Activated CD8-positive, alpha-beta memory T cell treated with anti-CD3 and anti-CD28 coated beads for 1 hour (primary cell): ENCODE measurements around the gene PLEKHJ1.

Source experiments
- DNase-seq, 2 donors: peaks; one replicate each; pipeline ENCODE4 v3.0.0-alpha.2; 2020; ENCODE audit warnings: low read depth in 1 of 2; ENCODE audit errors: extremely low read depth in 1 of 2

PLEKHJ1 gene

DNA sequence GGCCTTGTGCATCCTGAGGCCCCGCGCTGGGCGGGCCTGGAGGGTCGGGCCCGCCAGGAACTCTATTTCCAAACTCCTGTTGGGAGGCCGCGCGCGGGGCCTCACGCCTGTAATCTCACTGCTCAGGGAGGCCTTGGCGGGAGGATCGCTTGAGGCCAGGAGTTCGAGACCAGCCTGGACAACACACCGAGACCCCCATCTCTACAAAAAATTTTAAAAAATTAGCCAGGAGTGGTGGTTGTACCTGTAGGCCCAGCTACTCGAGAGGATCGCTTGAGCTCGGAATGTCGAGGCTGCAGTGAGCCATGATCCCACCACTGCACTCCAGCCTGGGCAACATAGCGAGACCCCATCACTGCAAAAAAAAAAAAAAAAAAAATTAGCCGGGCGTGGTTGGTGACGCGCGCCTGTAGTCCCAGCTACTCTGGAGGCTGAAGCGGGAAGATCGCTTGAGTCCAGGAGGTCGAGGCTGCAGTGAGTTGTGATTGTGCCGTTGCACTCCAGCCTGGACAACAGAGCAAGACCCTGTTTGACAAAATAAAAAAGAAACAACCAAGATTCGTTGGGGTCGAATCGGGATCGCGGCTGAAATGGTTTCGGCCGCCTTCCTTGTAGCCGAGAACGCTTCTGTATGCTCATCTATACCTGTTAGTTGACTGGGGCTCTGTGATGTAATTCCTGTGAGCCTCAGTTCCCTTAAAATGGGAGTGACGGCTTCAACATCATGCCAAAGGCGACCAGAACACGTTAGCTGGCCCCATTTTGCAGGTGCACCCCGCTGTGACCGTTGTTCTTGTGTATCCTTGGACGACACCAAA lies 1.1 kb upstream of the PLEKHJ1 start:
- DNase-seq = no peak

DNA sequence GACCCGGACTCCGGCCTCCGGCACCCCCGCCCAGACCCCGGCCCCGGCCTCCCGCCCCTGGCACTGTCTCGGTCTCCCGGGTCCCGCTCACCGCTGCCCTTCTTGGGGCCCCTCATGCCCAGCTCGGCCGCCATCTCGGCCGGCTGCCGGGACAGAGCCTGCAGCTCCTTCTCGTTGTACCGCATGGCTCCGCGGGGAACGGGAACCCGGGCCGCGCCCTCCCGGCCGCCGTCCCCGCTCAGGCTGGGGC lies 140 bp downstream of the PLEKHJ1 start:
- DNase-seq = no peak

DNA sequence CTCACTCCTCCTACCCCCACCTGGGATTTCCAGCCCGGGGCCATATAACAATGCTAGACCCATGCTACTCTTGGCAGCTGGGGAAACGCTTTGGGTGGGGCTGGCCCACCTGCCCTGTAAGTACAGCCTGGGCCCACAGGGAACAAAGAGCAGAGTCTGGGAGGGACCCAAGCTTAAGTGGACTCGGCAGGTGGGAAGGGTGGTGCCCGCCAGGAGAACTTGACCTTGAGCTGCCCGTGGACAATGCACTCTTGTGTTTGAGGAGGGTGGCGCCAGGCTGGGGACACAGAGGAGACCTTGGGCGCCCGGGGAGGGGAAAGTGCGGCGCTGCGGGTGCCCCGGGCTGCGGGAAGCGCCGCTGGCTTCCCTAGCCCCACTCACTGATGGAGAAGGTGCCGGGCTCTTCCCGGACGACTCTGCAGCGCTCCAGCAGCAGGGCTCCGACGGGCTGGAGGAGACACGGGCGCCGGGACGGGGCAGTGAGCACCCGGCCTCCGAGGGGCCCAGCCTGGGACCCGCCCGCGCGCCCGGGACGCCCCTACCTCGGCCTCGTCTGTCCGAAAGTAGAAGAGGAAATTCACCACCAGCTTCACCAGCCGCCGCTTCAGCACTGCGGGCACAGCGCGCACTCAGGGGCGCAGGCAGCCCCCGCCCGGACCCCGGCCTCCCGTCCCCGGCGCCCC lies 607 bp downstream of the PLEKHJ1 start:
- no peak for DNase-seq

DNA sequence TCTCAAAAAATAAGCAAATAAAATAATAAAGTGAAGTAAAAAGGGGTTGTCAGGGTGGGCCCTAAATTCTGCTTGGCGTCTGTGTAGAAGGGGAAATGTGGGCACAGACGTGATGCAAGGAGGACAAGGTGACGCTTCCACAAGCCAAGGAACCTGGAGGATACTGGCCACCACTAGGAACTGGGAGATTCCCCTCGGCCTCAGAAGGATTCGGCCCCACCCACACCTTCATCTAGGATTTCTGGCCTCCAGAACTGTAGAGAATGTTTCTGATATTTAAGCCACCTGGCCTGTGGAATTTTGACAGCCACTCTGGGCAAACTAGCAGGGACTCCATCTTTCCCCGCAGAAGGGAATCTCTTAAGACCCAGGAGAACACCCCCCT lies 1.1 kb downstream of the PLEKHJ1 start:
- no peak for DNase-seq

DNA sequence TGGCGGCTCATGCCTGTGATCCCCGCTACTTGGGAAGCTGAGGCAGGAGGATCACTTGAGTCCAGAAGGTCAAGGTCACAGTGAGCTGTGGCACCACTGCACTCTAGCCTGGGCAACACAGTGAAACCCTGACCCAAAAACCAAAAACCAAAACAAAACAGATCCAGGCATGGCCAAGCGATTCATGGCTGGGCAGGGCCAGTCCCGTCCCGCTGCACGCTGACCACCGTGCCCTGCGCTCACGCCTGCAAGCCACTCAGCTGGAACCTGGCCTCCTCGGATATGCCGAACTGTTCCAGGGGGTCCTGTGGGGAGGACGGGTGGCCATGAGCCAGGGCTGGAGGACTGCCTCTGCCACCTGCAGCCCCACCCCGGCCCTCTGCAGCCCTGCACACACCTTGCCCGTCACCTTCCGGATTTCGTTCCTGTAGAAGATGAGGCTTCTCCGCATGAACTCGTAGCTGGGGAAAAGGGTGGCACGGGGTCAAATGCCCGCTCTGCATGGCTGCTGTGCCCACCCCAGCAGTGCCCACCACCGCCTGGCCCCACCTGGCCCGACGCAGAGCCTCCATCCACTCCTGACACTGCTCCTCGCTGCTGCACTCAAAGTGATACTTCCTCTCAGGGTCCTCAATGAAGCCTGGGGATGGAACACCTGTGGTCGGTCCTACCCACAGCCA lies 2.4 kb downstream of the PLEKHJ1 start:
- DNase-seq = no peak

DNA sequence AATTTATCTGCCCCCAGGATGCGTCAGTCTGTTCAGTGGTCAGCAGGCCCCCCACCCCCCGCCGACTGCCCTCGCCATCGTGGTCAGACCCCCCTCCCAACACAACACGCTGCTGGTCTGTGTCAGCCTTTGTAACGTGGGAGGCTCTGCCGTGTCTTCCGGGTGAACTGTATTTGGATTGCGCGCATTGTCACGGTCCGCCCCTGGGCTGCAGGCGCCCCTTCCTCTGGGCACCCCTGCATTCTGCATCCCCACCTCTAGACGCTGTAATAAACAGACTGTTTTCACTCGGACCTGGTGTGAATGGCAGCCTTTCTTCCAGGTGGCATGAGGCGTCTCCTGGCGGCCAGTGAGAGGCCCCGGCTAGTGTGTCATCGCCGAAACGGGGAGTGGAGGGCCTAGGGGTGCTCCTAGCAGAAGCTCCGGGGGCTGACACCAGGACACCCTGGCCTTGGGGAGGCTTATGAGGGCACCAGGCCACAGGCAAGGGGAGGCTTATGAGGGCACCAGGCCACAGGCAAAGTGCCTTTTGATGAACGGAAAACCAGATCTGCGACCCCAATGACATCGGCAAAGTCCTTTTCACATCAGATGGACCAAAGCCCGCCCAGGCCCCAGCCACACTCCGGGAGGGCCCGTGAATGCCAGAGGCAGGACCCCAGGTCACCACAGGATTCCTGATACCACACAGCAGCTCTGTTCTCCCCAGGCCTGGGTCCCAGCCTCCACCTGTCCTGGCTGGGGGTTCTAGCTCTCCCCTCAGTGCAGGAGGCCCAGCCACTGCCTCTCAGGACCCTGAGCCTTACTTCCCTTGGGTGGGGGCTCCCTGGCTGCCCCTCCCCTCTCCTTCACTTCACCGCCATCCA lies 3.6 kb downstream of the PLEKHJ1 start:
- DNase-seq = no peak

DNA sequence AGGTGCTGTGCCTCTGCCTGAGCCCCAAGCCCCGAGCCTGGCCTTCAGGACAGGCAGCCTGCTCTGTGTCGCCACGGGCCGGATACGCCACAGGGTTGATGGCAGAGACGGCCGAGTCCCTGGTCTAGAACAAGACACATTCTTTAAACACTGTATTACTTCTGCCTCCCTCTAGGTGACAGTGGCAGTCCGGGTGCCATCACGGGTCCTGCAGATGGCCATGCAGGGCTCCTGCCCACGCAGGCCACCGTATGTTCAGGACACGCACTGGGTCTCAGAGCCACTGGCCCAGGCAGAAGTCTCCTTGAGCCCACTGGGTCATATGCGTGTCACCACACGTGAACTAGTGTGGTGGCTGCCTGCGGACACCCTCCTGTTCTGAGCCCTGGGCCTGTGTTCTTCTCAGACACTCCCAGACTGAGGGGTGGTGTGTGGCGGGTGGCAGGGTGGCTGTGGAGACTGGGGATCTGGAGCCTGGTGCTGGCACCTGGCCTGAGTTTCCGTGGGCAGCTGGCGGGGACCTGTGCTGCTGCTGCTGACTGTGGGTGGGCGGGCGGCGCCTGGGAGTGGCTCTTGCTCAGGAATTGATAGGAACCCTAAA lies 4.4 kb downstream of the PLEKHJ1 start:
- no peak for DNase-seq

DNA sequence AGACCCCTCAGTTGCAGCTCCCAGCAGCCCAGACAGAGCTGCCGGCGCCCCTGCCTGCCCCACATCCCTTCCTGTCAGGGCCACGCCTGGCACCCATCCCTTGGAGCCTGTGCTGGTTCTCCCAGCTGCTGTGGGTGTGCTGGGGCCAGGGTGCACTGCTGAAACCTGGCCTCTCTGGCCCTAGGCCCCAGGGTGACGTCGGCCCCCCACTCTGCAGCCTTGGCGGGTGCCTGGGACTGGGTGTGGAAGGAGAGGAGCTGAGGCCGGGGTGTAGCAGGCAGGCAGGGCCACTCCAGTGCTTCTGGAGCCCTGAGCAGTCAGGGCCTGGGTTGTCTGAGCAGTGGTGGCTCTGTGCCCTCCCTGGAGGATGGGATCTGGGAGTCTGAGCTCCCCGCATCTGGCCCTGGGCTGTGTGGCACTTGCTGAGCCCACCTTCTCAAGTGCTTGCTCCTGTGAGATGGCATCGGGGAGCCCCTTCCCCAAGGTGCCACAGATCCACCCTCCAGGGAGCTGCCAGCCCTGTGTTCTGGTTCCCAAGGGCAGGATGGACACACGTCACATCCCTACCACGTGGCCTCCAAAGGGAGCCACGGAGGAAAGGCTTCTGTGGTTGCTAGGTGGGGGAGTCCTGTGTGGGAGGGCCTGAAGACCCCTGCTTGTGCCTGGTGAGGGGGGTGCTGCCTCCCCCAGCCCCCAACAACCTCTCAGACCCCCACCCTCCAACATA lies 5.2 kb downstream of the PLEKHJ1 start:
- DNase-seq = no peak

DNA sequence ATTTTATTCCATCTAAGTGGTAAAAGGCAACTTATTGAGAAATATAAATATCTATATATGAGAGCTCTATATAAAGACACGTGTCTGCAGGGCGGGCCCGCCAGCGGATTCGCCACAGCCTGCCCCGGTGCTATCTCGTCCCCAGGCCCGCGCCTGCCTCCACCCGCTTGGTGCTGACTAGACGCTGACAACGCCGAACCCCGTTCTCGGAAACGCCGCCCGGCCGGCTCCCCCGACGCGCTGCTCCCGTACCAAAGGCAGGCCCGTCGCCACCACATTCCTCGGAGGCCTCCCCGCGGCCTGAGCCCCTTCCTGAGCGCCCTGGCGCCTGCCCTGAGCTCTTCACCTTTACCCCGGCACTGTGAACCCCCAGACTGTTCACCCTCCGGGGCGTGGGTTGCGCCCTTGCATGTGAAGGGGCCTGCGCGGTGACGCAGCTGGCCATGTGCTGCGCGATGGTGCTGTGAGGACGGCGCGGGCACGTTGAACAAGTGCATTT lies 6.0 kb downstream of the PLEKHJ1 start:
- no peak for DNase-seq

DNA sequence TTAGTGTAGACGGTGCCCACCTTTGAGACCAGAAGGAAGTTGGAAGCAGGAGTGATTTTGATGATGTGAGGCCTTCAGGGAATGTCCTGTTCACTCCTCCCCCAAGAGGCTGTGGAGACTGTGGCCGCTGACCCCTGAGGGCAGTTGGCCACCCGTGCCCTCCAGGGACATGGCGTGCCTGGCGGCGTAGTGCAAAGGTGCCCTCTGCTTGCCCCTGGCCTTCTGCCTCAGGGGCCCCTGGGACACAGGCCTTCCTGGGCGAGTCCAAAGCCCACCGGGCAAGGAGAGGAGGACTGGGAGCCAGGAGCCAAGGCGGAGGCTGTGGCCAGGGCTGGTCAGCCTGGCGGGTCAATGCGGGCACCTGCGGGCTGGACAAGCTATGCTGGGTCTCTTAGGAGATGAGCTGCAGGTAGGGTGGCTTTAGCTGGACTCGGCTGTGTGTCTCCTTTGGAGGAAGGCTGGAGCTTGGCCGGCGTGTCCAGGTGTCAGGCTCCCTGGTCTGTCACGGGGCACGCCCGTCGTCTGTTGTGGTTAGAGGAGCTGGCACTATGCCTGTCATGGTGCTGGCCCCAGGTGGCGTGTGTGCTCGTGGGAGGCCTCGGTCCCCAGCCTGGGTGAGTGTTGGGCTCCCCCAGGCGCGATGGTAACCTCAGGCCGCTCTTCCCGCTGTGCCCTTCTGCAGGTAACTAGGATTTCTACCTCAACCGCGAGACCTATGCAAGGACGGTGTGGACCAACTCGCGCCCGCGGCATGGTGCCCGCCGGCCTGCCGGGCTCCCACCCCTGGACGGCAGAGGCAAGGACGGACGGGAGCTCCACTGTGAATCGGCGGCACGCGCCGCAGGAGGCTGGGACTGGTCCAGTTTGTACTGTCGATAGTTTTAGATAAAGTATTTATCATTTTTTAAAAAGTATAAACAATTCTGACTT lies 6.8 kb downstream of the PLEKHJ1 start:
- no peak for DNase-seq

DNA sequence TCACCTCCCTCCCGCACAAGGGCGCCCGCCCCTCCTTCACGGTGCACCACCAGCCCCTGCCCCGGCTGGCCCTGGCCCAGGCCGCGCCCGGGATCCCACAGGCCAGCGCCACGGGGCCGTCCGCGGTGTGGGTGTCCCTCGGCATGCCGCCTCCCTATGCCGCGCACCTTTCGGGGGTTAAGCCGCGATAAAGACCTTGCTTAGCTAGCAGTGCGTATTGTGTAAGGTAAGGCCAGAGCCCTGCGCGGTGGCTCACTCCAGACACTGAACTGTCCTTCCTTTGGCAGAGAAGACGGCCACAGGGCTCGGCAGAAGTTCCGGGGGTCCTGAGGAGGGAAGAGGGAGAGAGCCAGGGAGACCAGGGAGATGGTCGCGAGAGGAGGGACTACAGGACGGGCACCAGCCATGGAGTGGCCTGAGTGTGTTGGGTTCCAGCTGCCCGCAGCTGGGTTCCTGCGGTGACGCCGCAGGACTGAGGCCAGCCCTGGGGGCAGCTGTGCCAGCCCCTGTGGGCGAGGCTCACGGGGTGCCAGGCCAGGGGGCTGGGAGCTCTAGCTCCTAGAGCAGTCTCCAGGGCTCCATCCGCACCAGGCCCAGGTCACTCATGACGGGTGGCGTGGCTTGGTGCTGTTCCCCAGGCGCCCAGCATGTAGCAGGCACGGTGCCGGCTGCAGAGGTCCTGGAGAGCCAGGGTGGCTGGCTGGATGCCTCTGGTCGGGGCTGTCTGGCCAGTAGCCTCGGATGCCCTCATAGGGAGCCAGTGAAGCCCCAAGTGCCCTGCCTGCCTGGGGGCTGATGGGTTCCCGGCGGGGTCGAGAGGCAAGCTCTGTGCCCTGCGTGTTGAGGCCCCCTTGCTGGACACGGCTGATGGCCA lies 7.7 kb downstream of the PLEKHJ1 start:
- DNase-seq = no peak

DNA sequence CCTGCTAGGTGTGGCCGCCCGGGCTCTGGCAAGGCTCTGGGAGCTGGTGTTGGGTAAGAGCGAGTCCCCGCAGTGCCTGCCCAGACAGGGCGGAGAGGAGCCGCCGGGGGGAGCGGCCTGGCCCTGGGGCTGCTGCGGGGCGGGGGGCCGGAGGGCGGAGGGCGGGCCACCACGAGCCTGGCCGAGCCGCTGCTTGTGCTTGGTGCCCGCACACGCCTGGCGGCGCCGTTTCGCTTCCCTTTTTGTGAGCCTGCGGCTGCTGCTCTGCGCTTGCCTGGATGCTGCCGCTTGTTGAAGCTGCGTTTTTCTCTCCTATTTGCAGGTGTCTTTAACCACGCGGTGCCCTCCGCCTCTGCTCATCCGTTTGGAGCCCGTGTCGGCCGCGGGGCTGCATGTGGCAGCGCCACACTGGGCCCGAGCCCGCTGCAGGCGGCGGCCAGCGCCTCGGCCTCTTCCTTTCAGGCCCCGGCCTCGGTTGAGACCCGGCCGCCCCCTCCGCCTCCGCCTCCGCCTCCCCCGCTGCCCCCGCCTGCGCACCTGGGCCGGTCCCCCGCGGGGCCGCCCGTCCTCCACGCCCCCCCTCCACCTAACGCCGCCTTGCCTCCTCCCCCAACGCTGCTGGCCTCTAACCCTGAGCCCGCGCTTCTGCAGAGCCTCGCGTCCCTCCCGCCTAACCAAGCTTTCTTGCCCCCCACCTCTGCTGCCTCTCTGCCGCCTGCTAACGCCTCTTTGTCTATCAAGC lies 8.5 kb downstream of the PLEKHJ1 start:
- no peak for DNase-seq

DNA sequence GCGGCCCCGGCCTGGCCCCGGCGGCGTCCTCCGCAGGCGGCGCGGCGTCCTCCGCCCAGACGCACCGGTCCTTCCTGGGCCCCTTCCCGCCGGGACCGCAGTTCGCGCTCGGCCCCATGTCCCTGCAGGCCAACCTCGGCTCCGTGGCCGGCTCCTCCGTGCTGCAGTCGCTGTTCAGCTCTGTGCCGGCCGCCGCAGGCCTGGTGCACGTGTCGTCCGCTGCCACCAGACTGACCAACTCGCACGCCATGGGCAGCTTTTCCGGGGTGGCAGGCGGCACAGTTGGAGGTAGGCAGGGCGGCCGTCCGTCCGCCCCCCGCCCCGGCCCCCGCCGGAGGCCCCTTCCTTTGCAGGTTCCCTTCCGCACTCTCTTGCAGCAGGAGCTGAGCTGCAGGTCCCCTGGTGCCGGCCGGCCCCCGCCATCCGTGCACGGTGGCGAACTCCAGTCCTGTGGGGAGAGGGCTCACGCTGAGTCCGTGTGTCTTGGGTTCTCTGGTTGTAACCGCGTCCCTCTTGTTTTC lies 9.2 kb downstream of the PLEKHJ1 start:
- no peak for DNase-seq

DNA sequence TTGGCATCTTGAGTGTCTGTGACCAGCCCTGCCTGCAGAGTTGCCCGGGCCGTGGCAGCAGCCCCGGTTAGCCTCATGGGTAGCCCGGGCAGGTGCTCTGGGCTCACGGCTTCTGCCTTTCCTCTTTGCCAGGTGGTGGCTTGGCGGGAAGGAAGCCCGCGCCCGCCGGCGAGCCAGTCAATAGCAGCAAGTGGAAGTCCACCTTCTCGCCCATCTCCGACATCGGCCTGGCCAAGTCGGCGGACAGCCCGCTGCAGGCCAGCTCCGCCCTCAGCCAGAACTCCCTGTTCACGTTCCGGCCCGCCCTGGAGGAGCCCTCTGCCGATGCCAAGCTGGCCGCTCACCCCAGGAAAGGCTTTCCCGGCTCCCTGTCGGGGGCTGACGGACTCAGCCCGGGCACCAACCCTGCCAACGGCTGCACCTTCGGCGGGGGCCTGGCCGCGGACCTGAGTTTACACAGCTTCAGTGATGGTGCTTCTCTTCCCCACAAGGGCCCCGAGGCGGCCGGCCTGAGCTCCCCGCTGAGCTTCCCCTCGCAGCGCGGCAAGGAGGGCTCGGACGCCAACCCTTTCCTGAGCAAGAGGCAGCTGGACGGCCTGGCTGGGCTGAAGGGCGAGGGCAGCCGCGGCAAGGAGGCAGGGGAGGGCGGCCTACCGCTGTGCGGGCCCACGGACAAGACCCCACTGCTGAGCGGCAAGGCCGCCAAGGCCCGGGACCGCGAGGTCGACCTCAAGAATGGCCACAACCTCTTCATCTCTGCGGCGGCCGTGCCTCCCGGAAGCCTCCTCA lies 9.9 kb downstream of the PLEKHJ1 start:
- no peak for DNase-seq

DNA sequence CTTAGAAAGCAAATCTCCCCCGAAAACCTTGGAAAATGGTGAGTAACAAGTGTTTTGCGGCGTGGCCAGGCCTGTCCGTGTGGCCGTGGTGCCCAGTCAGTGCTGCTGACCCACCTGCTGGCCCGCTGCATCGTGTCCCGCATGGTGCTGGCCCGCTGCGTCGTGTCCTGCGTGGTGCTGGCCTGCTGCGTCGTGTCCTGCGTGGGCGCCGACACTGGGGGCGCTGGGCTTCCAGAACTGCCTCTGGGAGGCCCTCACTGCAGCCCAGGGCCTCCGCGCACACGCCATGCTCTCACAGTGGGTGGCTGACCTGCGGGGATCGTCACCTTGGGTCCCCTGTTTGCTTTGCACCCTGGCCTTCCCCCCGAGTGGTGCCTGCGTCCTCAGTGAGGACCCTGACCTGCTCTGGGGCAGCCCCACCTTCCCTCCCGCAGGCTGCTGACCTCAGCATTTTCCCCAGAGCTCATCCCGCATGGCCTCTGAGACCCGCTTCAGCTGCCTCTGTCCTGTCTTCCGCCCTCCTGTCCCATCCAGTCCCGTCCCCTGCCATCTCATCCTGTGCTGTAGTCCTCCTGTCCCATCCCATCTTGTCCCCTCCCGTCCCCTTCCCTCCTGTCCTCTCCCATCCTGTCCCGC lies 10.6 kb downstream of the PLEKHJ1 start:
- DNase-seq = no peak
